ENCODE measurements around the gene UMAD1. TPM values are rescaled to one million over a fixed set of nuclear protein-coding genes. Genes with fewer than 3 reads are reported as not detected.

Gene UMAD1
- polyA plus RNA-seq, 3 donors from 2014 or later: 16.9 to 21.8 (median 17.2) TPM

- no peak overlapping the region for H3K27ac Mint-ChIP-seq
- peaks cover 17 to 18% of the 10 kb centered on the region in 2 donors for H3K4me1 Mint-ChIP-seq
- DNase-seq: no peak
- no peaks in the 10 kb centered on the region for H3K9me3 Mint-ChIP-seq
- H3K36me3 Mint-ChIP-seq: peaks cover 0 to 4% (median 0%) of the 10 kb centered on the region in 3 donors
- no peak overlapping the region for H3K4me3 Mint-ChIP-seq
- H3K27me3 Mint-ChIP-seq (ENCODE audit: low read depth in 3 of 3): peaks cover 0 to 1% (median 0%) of the 10 kb centered on the region in 3 donors
These were observed 281.3 kb downstream of the UMAD1 start for GRCh38 chr7:7921830-7922229.

- no peak overlapping the region for H3K27ac Mint-ChIP-seq
- no peaks in the 10 kb centered on the region for H3K9me3 Mint-ChIP-seq
- H3K27me3 Mint-ChIP-seq (ENCODE audit: low read depth in 3 of 3): no peaks in the 10 kb centered on the region
- peaks cover 17 to 18% of the 10 kb centered on the region in 2 donors for H3K4me1 Mint-ChIP-seq
- peaks cover 0 to under 1% (median 0%) of the 10 kb centered on the region in 3 donors for H3K36me3 Mint-ChIP-seq
- H3K4me3 Mint-ChIP-seq: no peak overlapping the region
- DNase-seq: no peak
These were observed 282.3 kb downstream of the UMAD1 start for GRCh38 chr7:7922684-7923385.

- peak overlapping the region in 3 of 5 donors; percentile 12 to 20 (median 15) for H3K4me3 Mint-ChIP-seq
- no peak for DNase-seq
- no peaks in the 10 kb centered on the region for H3K9me3 Mint-ChIP-seq
- H3K27ac Mint-ChIP-seq: no peak overlapping the region
- H3K4me1 Mint-ChIP-seq: peaks cover 17 to 18% of the 10 kb centered on the region in 2 donors
- no peaks in the 10 kb centered on the region for H3K27me3 Mint-ChIP-seq (ENCODE audit: low read depth in 3 of 3)
- no peaks in the 10 kb centered on the region for H3K36me3 Mint-ChIP-seq
These were observed 283.3 kb downstream of the UMAD1 start for GRCh38 chr7:7923818-7924217.

GRCh38 chr7:7924303-7924702, 283.8 kb downstream of the UMAD1 start:
- no peaks in the 10 kb centered on the region for H3K9me3 Mint-ChIP-seq
- no peaks in the 10 kb centered on the region for H3K36me3 Mint-ChIP-seq
- H3K27ac Mint-ChIP-seq: no peak overlapping the region
- H3K27me3 Mint-ChIP-seq (ENCODE audit: low read depth in 3 of 3): no peaks in the 10 kb centered on the region
- no peak overlapping the region for H3K4me3 Mint-ChIP-seq
- H3K4me1 Mint-ChIP-seq: peaks cover 17 to 18% of the 10 kb centered on the region in 2 donors
- DNase-seq: no peak

Other genes with a start within 250 kb of the UMAD1 start
- gene COL28A1, start 104.9 kb upstream of the UMAD1 start, polyA plus RNA-seq: not detected
- gene MIOS, start 73.9 kb upstream of the UMAD1 start, polyA plus RNA-seq: 10 to 100 TPM; 17.4 to 20.6 (median 19.4) TPM
- gene RPA3, start 77.9 kb downstream of the UMAD1 start, polyA plus RNA-seq: 10 to 100 TPM; 59.0 to 90.4 (median 62.3) TPM